LNCaP clone FGC (cell line): Measurements from ENCODE around the gene DNAJC17.

Source experiments
- DNase-seq: peaks from one replicate; pipeline ENCODE4 v3.0.0-alpha.2; 2011; ENCODE audit warnings: low read depth
- H3K4me3 ChIP-seq: 2 replicates; pipeline ENCODE4 v1.5.1; 2011; ENCODE audit warnings: mild to moderate bottlenecking, low read depth, low read length, control low read depth
- TF ChIP-seq, protein P1 (sequence below): IDR thresholded peaks from 2 replicates; pipeline ENCODE4 v1.5.1; 2012; ENCODE audit warnings: mild to moderate bottlenecking; ENCODE audit not compliant: control insufficient read depth, insufficient read depth; ENCODE audit errors: extremely low read depth

DNAJC17 gene

DNA sequence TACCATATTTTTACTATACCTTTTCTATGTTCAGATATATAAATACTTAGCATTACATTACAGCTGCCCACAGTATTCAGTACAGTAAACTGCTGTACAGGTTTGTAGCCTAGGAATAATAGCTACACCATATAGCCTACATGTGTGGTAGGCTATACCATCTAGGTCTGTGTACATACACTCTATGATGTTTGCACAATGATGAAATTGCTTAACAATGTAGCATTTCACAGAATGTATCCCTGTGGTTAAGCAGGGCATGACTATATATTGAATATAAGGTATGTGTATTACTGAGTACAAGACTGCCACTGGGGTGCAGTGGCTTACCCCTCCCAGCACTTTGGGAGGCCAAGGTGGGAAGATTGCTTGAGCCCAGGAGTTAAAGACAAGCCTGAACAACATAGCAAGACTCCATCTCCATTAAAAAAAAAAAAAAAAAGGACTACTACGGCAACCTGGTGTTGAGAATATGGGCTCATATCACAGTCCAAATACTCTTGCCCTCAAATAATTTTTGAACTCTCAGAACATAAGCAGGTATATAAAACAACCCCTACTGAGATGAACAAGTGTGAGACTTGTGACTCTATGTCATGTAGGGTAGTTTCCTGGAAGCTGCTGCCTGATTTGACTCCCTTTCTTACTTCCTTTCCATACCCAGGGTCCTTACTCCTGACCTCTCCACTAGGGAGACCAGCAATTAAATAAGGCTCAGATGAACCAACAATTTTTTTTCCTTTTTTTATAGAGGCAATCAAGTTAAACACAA is 16.5 kb upstream of the DNAJC17 start:
- DNase-seq = no peak

DNA sequence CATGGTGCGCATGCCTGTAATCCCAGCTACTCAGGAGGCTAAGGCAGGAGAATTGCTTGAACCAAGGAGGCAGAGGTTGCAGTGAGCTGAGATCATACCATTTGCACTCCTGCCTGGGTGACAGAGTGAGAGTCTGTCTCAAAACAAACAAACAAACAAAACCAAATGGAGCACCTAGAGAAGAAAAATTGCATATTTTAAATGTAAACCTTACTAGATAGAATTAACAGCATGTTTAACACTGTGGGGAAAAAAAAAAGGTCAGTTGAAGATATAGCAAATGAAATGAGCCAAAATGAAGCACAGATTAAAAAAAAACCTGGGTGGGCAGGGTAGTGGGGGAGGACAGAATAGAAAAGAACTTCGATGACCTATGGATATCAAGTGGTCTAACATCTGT is 13.9 kb upstream of the DNAJC17 start:
- TF ChIP-seq, protein P1, sequence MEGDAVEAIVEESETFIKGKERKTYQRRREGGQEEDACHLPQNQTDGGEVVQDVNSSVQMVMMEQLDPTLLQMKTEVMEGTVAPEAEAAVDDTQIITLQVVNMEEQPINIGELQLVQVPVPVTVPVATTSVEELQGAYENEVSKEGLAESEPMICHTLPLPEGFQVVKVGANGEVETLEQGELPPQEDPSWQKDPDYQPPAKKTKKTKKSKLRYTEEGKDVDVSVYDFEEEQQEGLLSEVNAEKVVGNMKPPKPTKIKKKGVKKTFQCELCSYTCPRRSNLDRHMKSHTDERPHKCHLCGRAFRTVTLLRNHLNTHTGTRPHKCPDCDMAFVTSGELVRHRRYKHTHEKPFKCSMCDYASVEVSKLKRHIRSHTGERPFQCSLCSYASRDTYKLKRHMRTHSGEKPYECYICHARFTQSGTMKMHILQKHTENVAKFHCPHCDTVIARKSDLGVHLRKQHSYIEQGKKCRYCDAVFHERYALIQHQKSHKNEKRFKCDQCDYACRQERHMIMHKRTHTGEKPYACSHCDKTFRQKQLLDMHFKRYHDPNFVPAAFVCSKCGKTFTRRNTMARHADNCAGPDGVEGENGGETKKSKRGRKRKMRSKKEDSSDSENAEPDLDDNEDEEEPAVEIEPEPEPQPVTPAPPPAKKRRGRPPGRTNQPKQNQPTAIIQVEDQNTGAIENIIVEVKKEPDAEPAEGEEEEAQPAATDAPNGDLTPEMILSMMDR = no peak
- no peak for DNase-seq
- H3K4me3 ChIP-seq = no peak overlapping the region

More for the DNA sequence above, 16.5 kb upstream of the DNAJC17 start:
- TF ChIP-seq, protein P1 = no peak
- no peak overlapping the region for H3K4me3 ChIP-seq

DNA sequence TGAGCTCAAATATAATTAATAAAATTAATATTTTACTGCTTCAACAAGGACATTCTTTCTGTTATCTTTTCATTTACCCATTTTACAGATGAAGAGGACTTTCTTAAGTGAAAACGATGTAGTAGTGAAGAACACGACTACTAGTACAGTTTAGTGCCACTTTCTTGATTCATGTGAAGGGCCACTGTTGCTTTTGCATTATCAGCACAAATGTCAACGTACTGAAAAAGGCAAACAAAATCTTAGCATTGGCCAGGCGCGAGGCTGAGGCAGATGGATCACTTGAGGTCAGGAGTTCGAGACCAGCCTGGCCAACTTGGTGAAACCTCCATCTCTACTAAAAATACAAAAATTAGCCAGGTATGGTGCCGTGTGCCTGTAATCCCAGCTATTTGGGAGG is 11.8 kb upstream of the DNAJC17 start:
- TF ChIP-seq, protein P1 = no peak
- no peak for DNase-seq
- no peak overlapping the region for H3K4me3 ChIP-seq

DNA sequence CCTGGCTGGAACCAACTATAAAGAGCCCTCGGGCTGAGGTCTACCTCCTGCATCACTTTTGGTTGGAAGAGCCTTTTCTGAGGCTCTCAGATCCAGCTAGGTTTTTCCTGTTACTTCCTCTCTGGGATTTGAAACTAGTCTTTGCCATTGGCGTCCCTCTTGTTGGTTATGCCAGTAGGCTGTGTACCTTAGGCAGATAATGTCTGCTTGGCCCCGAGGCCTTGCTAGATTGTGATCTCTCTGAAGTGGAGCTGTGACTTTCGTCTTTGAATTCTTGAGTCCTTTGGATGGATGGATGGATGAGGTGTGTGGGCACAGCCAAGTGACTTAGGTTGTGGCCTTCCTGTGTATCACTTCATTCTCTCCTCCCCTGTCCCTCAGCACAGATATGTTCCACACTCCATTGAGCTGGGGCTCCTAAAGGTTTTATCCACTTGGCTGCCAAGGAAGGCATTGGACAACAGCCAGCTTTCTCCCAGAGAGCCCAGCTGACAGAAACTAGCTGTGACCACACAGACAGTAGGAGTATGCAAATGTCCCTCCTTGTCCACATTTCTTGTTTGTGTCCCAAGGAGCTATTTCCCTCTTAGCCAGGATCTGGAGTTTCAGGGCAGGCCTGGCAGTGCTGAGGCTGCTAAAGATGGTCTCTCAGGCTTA is 7.9 kb upstream of the DNAJC17 start:
- TF ChIP-seq, protein P1 = no peak
- no peak overlapping the region for H3K4me3 ChIP-seq
- DNase-seq = no peak

DNA sequence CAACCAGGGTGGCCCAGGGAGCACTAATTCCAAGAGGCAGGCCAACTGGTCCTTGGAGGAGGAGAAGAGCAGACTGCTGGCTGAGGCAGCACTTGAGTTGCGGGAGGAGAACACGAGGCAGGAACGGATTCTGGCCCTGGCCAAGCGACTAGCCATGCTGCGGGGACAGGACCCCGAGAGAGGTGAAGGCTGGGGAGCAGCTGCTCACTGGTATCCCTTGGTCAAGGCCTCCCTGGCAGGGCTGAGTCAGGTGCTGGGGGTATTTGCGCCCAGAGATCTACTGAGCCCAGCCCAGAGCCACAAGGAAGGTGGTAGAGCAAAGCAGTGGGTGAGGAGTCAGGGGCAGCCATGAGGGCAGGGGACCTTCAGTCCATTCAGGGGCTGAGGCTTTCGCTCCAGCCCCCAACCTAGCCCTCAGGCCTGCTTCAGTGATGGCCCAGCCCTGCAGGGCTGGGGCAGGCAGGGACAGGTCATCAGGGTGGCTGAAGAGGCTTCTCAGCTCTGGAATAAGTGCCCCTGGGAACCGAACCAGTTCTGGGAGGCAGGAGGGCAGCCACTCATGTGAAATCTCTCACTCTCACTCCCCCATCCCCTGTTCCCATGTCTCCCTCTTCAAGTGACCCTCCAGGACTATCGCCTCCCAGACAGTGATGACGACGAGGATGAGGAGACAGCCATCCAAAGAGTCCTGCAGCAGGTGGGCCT is 5.6 kb upstream of the DNAJC17 start:
- TF ChIP-seq, protein P1 = no peak
- no peak for DNase-seq
- no peak overlapping the region for H3K4me3 ChIP-seq

DNA sequence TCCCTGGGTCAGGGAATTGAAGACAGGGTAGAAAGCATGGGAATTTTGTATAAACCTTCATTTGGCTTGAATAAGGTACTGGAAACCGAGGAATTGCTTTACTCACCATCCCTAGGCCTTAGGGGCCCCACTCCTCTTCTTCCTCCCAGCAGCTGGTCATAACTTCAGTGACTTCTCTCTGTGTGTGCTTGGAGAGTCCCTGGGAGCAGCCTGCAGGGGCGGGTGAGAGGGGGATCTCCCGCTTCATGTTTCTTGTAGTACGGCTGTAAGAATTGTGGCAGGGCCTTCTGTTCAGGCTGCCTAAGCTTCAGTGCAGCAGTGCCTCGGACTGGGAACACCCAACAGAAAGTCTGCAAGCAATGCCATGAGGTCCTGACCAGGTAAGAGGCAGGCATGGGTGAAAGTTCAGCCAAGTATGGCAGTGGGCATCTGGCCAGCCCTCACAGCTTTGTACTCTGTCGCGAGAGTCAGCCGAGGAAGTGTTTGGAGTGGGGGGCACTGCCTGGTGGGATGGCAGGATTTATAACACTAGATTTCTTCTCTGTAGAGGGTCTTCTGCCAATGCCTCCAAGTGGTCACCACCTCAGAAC is 1.7 kb upstream of the DNAJC17 start:
- TF ChIP-seq, protein P1 = no peak
- no peak overlapping the region for H3K4me3 ChIP-seq
- DNase-seq = no peak
